Lower leg skin (tissue), 3 donors: ENCODE results near the gene ZDHHC5.

Source experiments
- CTCF ChIP-seq, 3 donors: fragments of 450-650 bp; IDR thresholded peaks; one replicate each; pipeline ENCODE4 v1.5.1; 2016; ENCODE audit warnings: antibody characterized with exemption in 3 of 3, mild to moderate bottlenecking in 3 of 3, moderate library complexity in 2 of 3
- POLR2A ChIP-seq, 2 donors: fragments of 450-650 bp; IDR thresholded peaks; one replicate each; pipeline ENCODE4 v1.6.1; 2016 to 2017; ENCODE audit warnings: antibody characterized with exemption in 2 of 2, mild to moderate bottlenecking in 1 of 2, moderate library complexity in 1 of 2

GRCh38 chr11:57635246-57635645, 32.7 kb upstream of the ZDHHC5 start:
- no peak for TF ChIP-seq CTCF (IDR thresholded peaks at IDR 0.05)
- TF ChIP-seq POLR2A (IDR thresholded peaks at IDR 0.05), result no peak
